H9 (cell line): ENCODE data around the gene RAPGEF3. TPM values are rescaled to one million over a fixed set of nuclear protein-coding genes. Genes with fewer than 3 reads are reported as not detected.

Source experiments
- DNase-seq: peaks from one replicate; pipeline ENCODE4 v3.0.0-alpha.2; 2017
- H2AFZ ChIP-seq: one replicate; pipeline ENCODE4 v1.6.1; 2013; ENCODE audit warnings: mild to moderate bottlenecking, low read length, control low read depth, moderate library complexity
- H2AK5ac ChIP-seq: 2 replicates; pipeline ENCODE4 v1.6.1; 2013; ENCODE audit warnings: low read length, control low read depth, mixed read lengths; ENCODE audit not compliant: insufficient read length
- H2BK120ac ChIP-seq: one replicate; pipeline ENCODE4 v1.6.1; 2013; ENCODE audit warnings: low read depth, mild to moderate bottlenecking, low read length, control low read depth, inconsistent platforms; ENCODE audit not compliant: poor library complexity, severe bottlenecking
- H2BK12ac ChIP-seq: 2 replicates; pipeline ENCODE4 v1.6.1; 2013; ENCODE audit warnings: low read length, control low read depth, mixed read lengths, low read depth; ENCODE audit not compliant: insufficient read length
- H2BK15ac ChIP-seq: 2 replicates; pipeline ENCODE4 v1.6.1; 2013; ENCODE audit warnings: low read depth, low read length, control low read depth
- H2BK20ac ChIP-seq: one replicate; pipeline ENCODE4 v1.6.1; 2013; ENCODE audit warnings: low read depth, mild to moderate bottlenecking, low read length, control low read depth, inconsistent platforms; ENCODE audit not compliant: poor library complexity, severe bottlenecking
- H2BK5ac ChIP-seq: 2 replicates; pipeline ENCODE4 v1.6.1; 2013; ENCODE audit warnings: low read length, control low read depth, mixed read lengths; ENCODE audit not compliant: insufficient read length
- H3K14ac ChIP-seq: 2 replicates; pipeline ENCODE4 v1.6.1; 2013; ENCODE audit warnings: low read length, control low read depth; ENCODE audit not compliant: insufficient read depth
- H3K18ac ChIP-seq: 2 replicates; pipeline ENCODE4 v1.6.1; 2013; ENCODE audit warnings: low read depth, mild to moderate bottlenecking, mixed read lengths, low read length, control low read depth; ENCODE audit not compliant: insufficient read length
- H3K23ac ChIP-seq: 2 replicates; pipeline ENCODE4 v1.6.1; 2013; ENCODE audit warnings: low read length, control low read depth, mixed read lengths, low read depth; ENCODE audit not compliant: insufficient read length
- H3K23me2 ChIP-seq: 2 replicates; pipeline ENCODE4 v1.6.1; 2013; ENCODE audit warnings: low read depth, mild to moderate bottlenecking, mixed read lengths, low read length, control low read depth; ENCODE audit not compliant: insufficient read length, poor library complexity, severe bottlenecking
- H3K27ac ChIP-seq: 2 replicates; pipeline ENCODE4 v1.5.1; 2013; ENCODE audit warnings: low read length, control low read depth, mixed read lengths, low read depth; ENCODE audit not compliant: insufficient read length
- H3K27me3 ChIP-seq: 2 replicates; pipeline ENCODE4 v1.6.1; 2013; ENCODE audit warnings: low read length, control low read depth, inconsistent platforms; ENCODE audit not compliant: insufficient read depth
- H3K4ac ChIP-seq: 2 replicates; pipeline ENCODE4 v1.6.1; 2013; ENCODE audit warnings: low read depth, mild to moderate bottlenecking, control low read depth, inconsistent platforms, low read length, moderate library complexity
- H3K4me1 ChIP-seq: 2 replicates; pipeline ENCODE4 v1.6.1; 2013; ENCODE audit warnings: low read length, control low read depth, inconsistent platforms; ENCODE audit not compliant: insufficient read depth
- H3K4me2 ChIP-seq: 2 replicates; pipeline ENCODE4 v1.6.1; 2013; ENCODE audit warnings: low read length, control low read depth, mixed read lengths; ENCODE audit not compliant: insufficient read length, insufficient read depth
- H3K56ac ChIP-seq: 2 replicates; pipeline ENCODE4 v1.6.1; 2013; ENCODE audit warnings: low read depth, mild to moderate bottlenecking, mixed read lengths, low read length, control low read depth; ENCODE audit not compliant: insufficient read length
- H3K79me1 ChIP-seq: 2 replicates; pipeline ENCODE4 v1.6.1; 2013; ENCODE audit warnings: low read depth, mild to moderate bottlenecking, moderate library complexity, low read length, control low read depth, inconsistent platforms; ENCODE audit not compliant: insufficient read depth, poor library complexity, severe bottlenecking
- H3K79me2 ChIP-seq: 2 replicates; pipeline ENCODE4 v1.6.1; 2013; ENCODE audit warnings: low read length, control low read depth, inconsistent platforms; ENCODE audit not compliant: insufficient read depth
- H3K9ac ChIP-seq: 2 replicates; pipeline ENCODE4 v1.6.1; 2013; ENCODE audit warnings: low read length, control low read depth, mixed read lengths; ENCODE audit not compliant: insufficient read length; ENCODE audit errors: extremely low read depth
- H3K9me3 ChIP-seq: one replicate; pipeline ENCODE4 v1.6.1; 2013; ENCODE audit warnings: low read depth, low read length, inconsistent platforms; ENCODE audit not compliant: control insufficient read depth
- H3T11ph ChIP-seq: one replicate; pipeline ENCODE4 v1.6.1; 2013; ENCODE audit warnings: mild to moderate bottlenecking, low read length, control low read depth, inconsistent platforms
- H4K20me1 ChIP-seq: one replicate; pipeline ENCODE4 v1.6.1; 2013; ENCODE audit not compliant: control insufficient read depth, insufficient read length, insufficient read depth
- H4K5ac ChIP-seq: 2 replicates; pipeline ENCODE4 v1.6.1; 2013; ENCODE audit warnings: low read depth, mild to moderate bottlenecking, mixed read lengths, low read length, control low read depth; ENCODE audit not compliant: insufficient read length
- H4K8ac ChIP-seq: replicated peaks from 2 replicates; pipeline ENCODE4 v1.6.1; 2013; ENCODE audit warnings: low read length, control low read depth, mixed read lengths, low read depth; ENCODE audit not compliant: insufficient read length
- H4K91ac ChIP-seq: 2 replicates; pipeline ENCODE4 v1.6.1; 2013; ENCODE audit warnings: low read depth, mild to moderate bottlenecking, moderate library complexity, mixed read lengths, low read length, control low read depth; ENCODE audit not compliant: insufficient read length
- H3K27ac Mint-ChIP-seq, 3 experiments: 2 replicates in 2 of 3; 3 replicates in 1 of 3; pipeline ENCODE4 v1.8.0; 2020 to 2021; ENCODE audit warnings: mixed read lengths in 3 of 3, mild to moderate bottlenecking in 1 of 3, moderate library complexity in 1 of 3
- H3K27me3 Mint-ChIP-seq: 2 replicates; pipeline ENCODE4 v1.8.0; 2021; ENCODE audit warnings: low read depth, mild to moderate bottlenecking, moderate library complexity, mixed read lengths
- H3K36me3 Mint-ChIP-seq, 3 experiments: 2 replicates in 2 of 3; 3 replicates in 1 of 3; pipeline ENCODE4 v1.8.0; 2020 to 2021; ENCODE audit warnings: low read depth in 3 of 3, mixed read lengths in 3 of 3; ENCODE audit not compliant: insufficient read depth in 1 of 3
- H3K4me1 Mint-ChIP-seq, 2 experiments: 2 replicates each; pipeline ENCODE4 v1.8.0; 2020; ENCODE audit warnings: mixed read lengths in 2 of 2
- H3K4me3 Mint-ChIP-seq, 2 experiments: 2 replicates in 1 of 2; 3 replicates in 1 of 2; pipeline ENCODE4 v1.8.0; 2020 to 2021; ENCODE audit warnings: mild to moderate bottlenecking in 2 of 2, mixed read lengths in 2 of 2, moderate library complexity in 1 of 2
- H3K9me3 Mint-ChIP-seq, 2 experiments: 2 replicates in 1 of 2; 3 replicates in 1 of 2; pipeline ENCODE4 v1.8.0; 2020; ENCODE audit warnings: mild to moderate bottlenecking in 2 of 2, mixed read lengths in 2 of 2, moderate library complexity in 1 of 2
- WGBS: extraction: QIAGEN DNeasy Blood & Tissue Kit; methylation state at CpG from one replicate; pipeline ENCODE4 v1.1.7; 2013; ENCODE audit warnings: missing lambda C conversion rate, low lambda C conversion rate, mixed read lengths; ENCODE audit not compliant: insufficient read length; ENCODE audit errors: extremely low coverage; 5-methylcytosine and 5-hydroxymethylcytosine counted together
- total RNA-seq: library from RNA; stranded (reverse); gene quantifications from 2 replicates; pipeline ENCODE4 v1.2.1, GENCODE V29; 2021
- TF ChIP-seq, protein P1 (sequence below): fragments of 200-600 bp; sonication (generic); conservative IDR thresholded peaks from 3 replicates; pipeline ENCODE4 v1.8.0; 2021; ENCODE audit warnings: antibody characterized with exemption, mild to moderate bottlenecking

RAPGEF3 gene
- total RNA-seq, 1 experiment from 2014 or later = 7.4 TPM

DNA sequence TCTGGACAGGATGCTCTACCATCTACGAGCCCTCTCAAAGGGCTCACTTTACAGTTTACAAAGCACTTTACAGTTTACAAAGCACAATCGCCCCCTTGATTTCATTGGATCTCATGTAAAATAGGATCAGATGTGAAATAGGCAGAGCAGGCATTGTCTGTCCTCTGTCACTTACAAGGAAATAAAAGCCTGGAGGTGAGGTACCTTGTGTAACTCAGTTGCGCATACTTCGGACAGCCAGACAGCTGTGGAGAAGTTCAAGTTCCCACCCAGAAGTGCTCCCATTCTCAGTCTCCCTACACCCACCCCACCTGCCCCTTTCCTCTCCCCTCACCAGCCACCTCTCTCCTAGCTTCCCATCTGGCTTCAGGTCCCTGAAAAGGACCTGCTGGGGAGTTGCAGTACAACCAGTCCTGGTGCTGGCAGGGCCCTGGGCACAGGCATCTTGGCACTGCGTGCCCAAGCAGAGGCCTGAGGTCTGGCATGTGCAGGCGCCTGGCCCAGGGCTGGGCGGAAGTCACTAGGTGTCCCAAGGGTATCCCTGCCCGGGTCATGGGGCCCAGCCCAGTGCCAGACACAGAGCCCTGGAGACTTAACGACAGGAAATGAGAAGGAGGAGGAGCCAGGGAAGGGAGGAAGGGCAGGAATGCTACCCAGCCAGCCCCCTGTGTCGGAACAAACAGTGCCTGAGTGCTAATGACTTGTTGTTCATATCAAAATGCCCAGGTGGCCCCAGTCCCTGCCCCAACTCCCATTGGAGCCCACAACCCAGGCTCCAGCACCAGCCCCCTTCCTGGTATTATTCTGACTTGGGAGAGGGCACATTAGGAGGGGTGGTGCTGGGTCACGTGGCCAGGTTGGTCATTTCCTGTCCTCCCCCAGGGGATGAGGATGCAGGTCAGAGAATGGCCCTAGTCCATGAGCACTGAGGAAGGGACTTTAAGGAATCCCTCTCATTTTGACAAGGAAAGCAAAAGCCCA is 5.4 kb downstream of the RAPGEF3 start:
- no peak overlapping the region for H3K4me2 ChIP-seq
- H2BK20ac ChIP-seq = no peak overlapping the region
- H3K23ac ChIP-seq = no peak overlapping the region
- peaks cover 23% of the 10 kb centered on the region for H3K4me1 ChIP-seq
- no peaks in the 10 kb centered on the region for H3K79me2 ChIP-seq
- no peaks in the 10 kb centered on the region; the same call in none of the 2 replicates for H3K27me3 Mint-ChIP-seq
- peak overlapping the region; percentile 63 for H3K27ac ChIP-seq
- peak; percentile 94 for DNase-seq
- H3K79me1 ChIP-seq = no peaks in the 10 kb centered on the region
- H3K27me3 ChIP-seq = no peaks in the 10 kb centered on the region
- H3K9me3 Mint-ChIP-seq = no peaks in the 10 kb centered on the region
- H3T11ph ChIP-seq = no peak overlapping the region
- no peak overlapping the region for H2BK15ac ChIP-seq
- no CpG with 5 or more reads among the region's 11 CpGs for WGBS
- H3K9me3 ChIP-seq = no peaks in the 10 kb centered on the region
- no peak overlapping the region for H3K9ac ChIP-seq
- no peak overlapping the region for H2BK120ac ChIP-seq
- peaks cover 23 to 30% of the 10 kb centered on the region in 2 experiments for H3K4me1 Mint-ChIP-seq
- H2AK5ac ChIP-seq = no peak overlapping the region
- peak overlapping the region; percentile 78 to 96 (median 96); a peak in 6 of 7 replicates for H3K27ac Mint-ChIP-seq
- H3K56ac ChIP-seq = no peak overlapping the region
- no peak overlapping the region for H4K8ac ChIP-seq
- no peaks in the 10 kb centered on the region for H3K23me2 ChIP-seq
- 0 out of 5 replicates have a peak overlapping the region, but pooled peaks of 1 of the 2 experiments have one; percentile 53 for H3K4me3 Mint-ChIP-seq
- no peak overlapping the region for H2BK12ac ChIP-seq
- TF ChIP-seq, protein P1, sequence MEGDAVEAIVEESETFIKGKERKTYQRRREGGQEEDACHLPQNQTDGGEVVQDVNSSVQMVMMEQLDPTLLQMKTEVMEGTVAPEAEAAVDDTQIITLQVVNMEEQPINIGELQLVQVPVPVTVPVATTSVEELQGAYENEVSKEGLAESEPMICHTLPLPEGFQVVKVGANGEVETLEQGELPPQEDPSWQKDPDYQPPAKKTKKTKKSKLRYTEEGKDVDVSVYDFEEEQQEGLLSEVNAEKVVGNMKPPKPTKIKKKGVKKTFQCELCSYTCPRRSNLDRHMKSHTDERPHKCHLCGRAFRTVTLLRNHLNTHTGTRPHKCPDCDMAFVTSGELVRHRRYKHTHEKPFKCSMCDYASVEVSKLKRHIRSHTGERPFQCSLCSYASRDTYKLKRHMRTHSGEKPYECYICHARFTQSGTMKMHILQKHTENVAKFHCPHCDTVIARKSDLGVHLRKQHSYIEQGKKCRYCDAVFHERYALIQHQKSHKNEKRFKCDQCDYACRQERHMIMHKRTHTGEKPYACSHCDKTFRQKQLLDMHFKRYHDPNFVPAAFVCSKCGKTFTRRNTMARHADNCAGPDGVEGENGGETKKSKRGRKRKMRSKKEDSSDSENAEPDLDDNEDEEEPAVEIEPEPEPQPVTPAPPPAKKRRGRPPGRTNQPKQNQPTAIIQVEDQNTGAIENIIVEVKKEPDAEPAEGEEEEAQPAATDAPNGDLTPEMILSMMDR = no peak
- no peak overlapping the region for H3K18ac ChIP-seq
- H4K91ac ChIP-seq = peak overlapping the region; percentile 47
- no peak overlapping the region for H4K5ac ChIP-seq
- peaks cover 0 to 8% (median 6%) of the 10 kb centered on the region in 3 experiments; a peak in 5 of 7 replicates for H3K36me3 Mint-ChIP-seq
- no peak overlapping the region for H3K4ac ChIP-seq
- H2BK5ac ChIP-seq = no peak overlapping the region
- H4K20me1 ChIP-seq = no peaks in the 10 kb centered on the region
- no peak overlapping the region for H2AFZ ChIP-seq
- H3K14ac ChIP-seq = peak overlapping the region; percentile 60; the same call in 1 of the 2 replicates
